SK-N-SH treated with all-trans-retinoic acid at 6 μM for 48 hours (cell line): ENCODE results near the gene LMF2.

ENCODE experiments used
- ATAC-seq: fragments of 200-7000 bp; cut with Tn5 transposase; 3 replicates; pipeline ENCODE4 v1.9.1; 2020; ENCODE audit warnings: mild to moderate bottlenecking, moderate library complexity
- ARNTL ChIP-seq: fragments of 450-650 bp; formaldehyde crosslinking; IDR thresholded peaks from 2 replicates; pipeline ENCODE4 v1.5.0; 2020; ENCODE audit warnings: low read depth, mild to moderate bottlenecking, moderate library complexity, borderline replicate concordance
- BACH2 ChIP-seq: fragments of 250-450 bp; sonication (Bioruptor Pico); IDR thresholded peaks from 2 replicates; pipeline ENCODE4 v1.9.0; 2021; ENCODE audit warnings: mild to moderate bottlenecking, borderline replicate concordance
- CREB5 ChIP-seq: fragments of 250-450 bp; sonication (Bioruptor Pico); IDR thresholded peaks from 2 replicates; pipeline ENCODE4 v1.5.1; 2020; ENCODE audit warnings: low read depth, mild to moderate bottlenecking, moderate library complexity
- CSDC2 ChIP-seq: fragments of 250-450 bp; sonication (Bioruptor Pico); IDR thresholded peaks from 2 replicates; pipeline ENCODE4 v1.5.0; 2020; ENCODE audit warnings: mild to moderate bottlenecking, moderate library complexity
- ESRRG ChIP-seq: fragments of 250-450 bp; sonication (Bioruptor Pico); IDR thresholded peaks from 2 replicates; pipeline ENCODE4 v1.6.1; 2021; ENCODE audit warnings: mild to moderate bottlenecking
- GLIS3 ChIP-seq: fragments of 250-450 bp; sonication (Bioruptor Pico); IDR thresholded peaks from 2 replicates; pipeline ENCODE4 v1.5.0; 2020; ENCODE audit warnings: mild to moderate bottlenecking, moderate library complexity
- ISL1 ChIP-seq: fragments of 250-450 bp; sonication (Bioruptor Pico); IDR thresholded peaks from 2 replicates; pipeline ENCODE4 v2.1.2; 2022; ENCODE audit warnings: mild to moderate bottlenecking, moderate library complexity
- OSR1 ChIP-seq: fragments of 250-450 bp; sonication (Bioruptor Pico); IDR thresholded peaks from 2 replicates; pipeline ENCODE4 v1.8.0; 2022; ENCODE audit warnings: moderate library complexity, mild to moderate bottlenecking, inconsistent platforms
- PATZ1 ChIP-seq: fragments of 250-450 bp; sonication (Bioruptor Pico); IDR thresholded peaks from 2 replicates; pipeline ENCODE4 v1.8.0; 2020; ENCODE audit warnings: mild to moderate bottlenecking, moderate library complexity, borderline replicate concordance
- PPARA ChIP-seq: fragments of 250-450 bp; sonication (Bioruptor Pico); IDR thresholded peaks from 2 replicates; pipeline ENCODE4 v1.5.0; 2020; ENCODE audit warnings: mild to moderate bottlenecking, borderline replicate concordance
- SNAI2 ChIP-seq: fragments of 250-450 bp; sonication (Bioruptor Pico); IDR thresholded peaks from 2 replicates; pipeline ENCODE4 v1.5.0; 2020; ENCODE audit warnings: mild to moderate bottlenecking, moderate library complexity
- TCF4 ChIP-seq: fragments of 250-450 bp; sonication (Bioruptor Pico); IDR thresholded peaks from 2 replicates; pipeline ENCODE4 v1.8.0; 2021; ENCODE audit warnings: mild to moderate bottlenecking, moderate library complexity, borderline replicate concordance
- TOX ChIP-seq: fragments of 250-450 bp; sonication (Bioruptor Pico); IDR thresholded peaks from 2 replicates; pipeline ENCODE4 v1.8.0; 2021; ENCODE audit warnings: mild to moderate bottlenecking, moderate library complexity, borderline replicate concordance
- ZC3H10 ChIP-seq: fragments of 250-450 bp; sonication (Bioruptor Pico); IDR thresholded peaks from 2 replicates; pipeline ENCODE4 v1.5.1; 2021; ENCODE audit warnings: mild to moderate bottlenecking, moderate library complexity
- ZFP3 ChIP-seq: fragments of 250-450 bp; sonication (Bioruptor Pico); IDR thresholded peaks from 2 replicates; pipeline ENCODE4 v1.5.0; 2020; ENCODE audit warnings: mild to moderate bottlenecking, moderate library complexity
- ZFP30 ChIP-seq: fragments of 450-650 bp; formaldehyde crosslinking; IDR thresholded peaks from 2 replicates; pipeline ENCODE4 v1.5.0; 2022; ENCODE audit warnings: mild to moderate bottlenecking, moderate library complexity
- ZNF565 ChIP-seq: fragments of 450-650 bp; formaldehyde crosslinking; conservative IDR thresholded peaks from 2 replicates; pipeline ENCODE4 v1.5.0; 2020; ENCODE audit warnings: low read depth, mild to moderate bottlenecking, moderate library complexity
- TF ChIP-seq, protein P1 (sequence below): fragments of 250-450 bp; sonication (Bioruptor Pico); IDR thresholded peaks from 2 replicates; pipeline ENCODE4 v1.5.1; 2021; ENCODE audit warnings: mild to moderate bottlenecking, moderate library complexity
- TF ChIP-seq, protein P2 (sequence below): fragments of 250-450 bp; sonication (Bioruptor Pico); IDR thresholded peaks from 2 replicates; pipeline ENCODE4 v1.8.0; 2021; ENCODE audit warnings: low read depth, mild to moderate bottlenecking, moderate library complexity, borderline replicate concordance
- TF ChIP-seq, protein P3 (sequence below): fragments of 250-450 bp; sonication (Bioruptor Pico); IDR thresholded peaks from 2 replicates; pipeline ENCODE4 v1.5.0; 2020; ENCODE audit warnings: mild to moderate bottlenecking, moderate library complexity

LMF2 gene

DNA sequence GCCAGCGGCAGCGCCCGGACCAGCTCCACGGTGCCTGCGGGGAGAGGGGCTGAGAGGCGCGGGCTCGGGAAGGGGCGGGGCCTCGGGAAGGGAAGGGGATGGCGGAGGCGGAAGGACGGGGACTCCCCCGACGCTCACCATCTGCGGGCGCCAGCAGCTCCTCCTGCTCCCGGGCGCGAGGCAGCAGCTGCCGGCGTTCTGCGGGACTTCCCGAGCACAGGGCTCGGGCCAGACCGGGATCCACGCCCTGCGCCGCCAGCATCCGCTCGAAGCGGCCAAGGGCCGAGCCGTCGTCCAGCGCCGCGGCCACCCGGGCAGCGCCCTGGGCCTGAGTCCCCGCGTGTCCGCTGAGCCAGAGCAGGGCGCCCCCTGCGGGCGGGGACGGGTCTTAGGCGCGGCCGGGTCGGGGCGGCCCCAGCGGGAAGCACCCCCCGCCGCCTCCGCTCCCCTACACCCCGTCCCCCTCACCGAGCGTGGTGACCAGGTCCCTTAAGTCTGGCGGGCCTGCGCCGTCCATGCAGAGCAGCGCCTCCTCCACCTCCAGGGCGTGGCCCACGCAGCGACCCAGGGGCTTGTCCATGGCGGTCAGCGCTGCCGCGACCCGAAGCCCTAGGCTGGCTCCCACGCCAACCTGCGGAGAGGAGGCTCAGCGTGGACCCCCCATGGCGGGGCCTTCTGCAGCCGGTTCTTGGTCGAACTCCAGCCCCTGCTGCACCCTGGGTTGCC, 18.8 kb upstream of the LMF2 start (continued):
- no peak for TF ChIP-seq PPARA (CRISPR knock-in tag)
- no peak for TF ChIP-seq CSDC2
- TF ChIP-seq, protein P1, sequence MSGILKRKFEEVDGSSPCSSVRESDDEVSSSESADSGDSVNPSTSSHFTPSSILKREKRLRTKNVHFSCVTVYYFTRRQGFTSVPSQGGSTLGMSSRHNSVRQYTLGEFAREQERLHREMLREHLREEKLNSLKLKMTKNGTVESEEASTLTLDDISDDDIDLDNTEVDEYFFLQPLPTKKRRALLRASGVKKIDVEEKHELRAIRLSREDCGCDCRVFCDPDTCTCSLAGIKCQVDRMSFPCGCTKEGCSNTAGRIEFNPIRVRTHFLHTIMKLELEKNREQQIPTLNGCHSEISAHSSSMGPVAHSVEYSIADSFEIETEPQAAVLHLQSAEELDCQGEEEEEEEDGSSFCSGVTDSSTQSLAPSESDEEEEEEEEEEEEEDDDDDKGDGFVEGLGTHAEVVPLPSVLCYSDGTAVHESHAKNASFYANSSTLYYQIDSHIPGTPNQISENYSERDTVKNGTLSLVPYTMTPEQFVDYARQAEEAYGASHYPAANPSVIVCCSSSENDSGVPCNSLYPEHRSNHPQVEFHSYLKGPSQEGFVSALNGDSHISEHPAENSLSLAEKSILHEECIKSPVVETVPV (CRISPR knock-in tag): no peak
- TF ChIP-seq ISL1 (CRISPR knock-in tag): no peak
- TF ChIP-seq ZC3H10: no peak

GRCh38 chr22:50525858-50526107, 18.3 kb upstream of the LMF2 start:
- ATAC-seq: no peak; the same call in 2 of the 3 replicates
- TF ChIP-seq, protein P1 (CRISPR knock-in tag): no peak
- TF ChIP-seq OSR1 (CRISPR knock-in tag): no peak
- TF ChIP-seq TCF4: no peak
- TF ChIP-seq ARNTL (CRISPR knock-in tag): no peak
- TF ChIP-seq CREB5 (CRISPR knock-in tag): no peak
- TF ChIP-seq ISL1 (CRISPR knock-in tag): no peak

- peak; percentile 80 for ATAC-seq
- TF ChIP-seq PATZ1 (no peak; the same call in 1 of the 2 replicates), ARNTL (CRISPR knock-in tag) (no peak), ESRRG (CRISPR knock-in tag) (no peak), BACH2 (CRISPR knock-in tag) (no peak), TOX (CRISPR knock-in tag) (no peak), ZFP3 (CRISPR knock-in tag) (no peak), ZNF565 (CRISPR knock-in tag) (no peak), ISL1 (CRISPR knock-in tag) (no peak), ZC3H10 (no peak), GLIS3 (CRISPR knock-in tag) (no peak), ZFP30 (no peak), OSR1 (CRISPR knock-in tag) (no peak), CREB5 (CRISPR knock-in tag) (no peak), SNAI2 (CRISPR knock-in tag) (no peak)
- TF ChIP-seq, protein P1 (CRISPR knock-in tag): no peak
- TF ChIP-seq, protein P2, sequence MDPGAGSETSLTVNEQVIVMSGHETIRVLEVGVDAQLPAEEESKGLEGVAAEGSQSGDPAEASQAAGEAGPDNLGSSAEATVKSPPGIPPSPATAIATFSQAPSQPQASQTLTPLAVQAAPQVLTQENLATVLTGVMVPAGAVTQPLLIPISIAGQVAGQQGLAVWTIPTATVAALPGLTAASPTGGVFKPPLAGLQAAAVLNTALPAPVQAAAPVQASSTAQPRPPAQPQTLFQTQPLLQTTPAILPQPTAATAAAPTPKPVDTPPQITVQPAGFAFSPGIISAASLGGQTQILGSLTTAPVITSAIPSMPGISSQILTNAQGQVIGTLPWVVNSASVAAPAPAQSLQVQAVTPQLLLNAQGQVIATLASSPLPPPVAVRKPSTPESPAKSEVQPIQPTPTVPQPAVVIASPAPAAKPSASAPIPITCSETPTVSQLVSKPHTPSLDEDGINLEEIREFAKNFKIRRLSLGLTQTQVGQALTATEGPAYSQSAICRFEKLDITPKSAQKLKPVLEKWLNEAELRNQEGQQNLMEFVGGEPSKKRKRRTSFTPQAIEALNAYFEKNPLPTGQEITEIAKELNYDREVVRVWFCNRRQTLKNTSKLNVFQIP: no peak
- TF ChIP-seq, protein P3, sequence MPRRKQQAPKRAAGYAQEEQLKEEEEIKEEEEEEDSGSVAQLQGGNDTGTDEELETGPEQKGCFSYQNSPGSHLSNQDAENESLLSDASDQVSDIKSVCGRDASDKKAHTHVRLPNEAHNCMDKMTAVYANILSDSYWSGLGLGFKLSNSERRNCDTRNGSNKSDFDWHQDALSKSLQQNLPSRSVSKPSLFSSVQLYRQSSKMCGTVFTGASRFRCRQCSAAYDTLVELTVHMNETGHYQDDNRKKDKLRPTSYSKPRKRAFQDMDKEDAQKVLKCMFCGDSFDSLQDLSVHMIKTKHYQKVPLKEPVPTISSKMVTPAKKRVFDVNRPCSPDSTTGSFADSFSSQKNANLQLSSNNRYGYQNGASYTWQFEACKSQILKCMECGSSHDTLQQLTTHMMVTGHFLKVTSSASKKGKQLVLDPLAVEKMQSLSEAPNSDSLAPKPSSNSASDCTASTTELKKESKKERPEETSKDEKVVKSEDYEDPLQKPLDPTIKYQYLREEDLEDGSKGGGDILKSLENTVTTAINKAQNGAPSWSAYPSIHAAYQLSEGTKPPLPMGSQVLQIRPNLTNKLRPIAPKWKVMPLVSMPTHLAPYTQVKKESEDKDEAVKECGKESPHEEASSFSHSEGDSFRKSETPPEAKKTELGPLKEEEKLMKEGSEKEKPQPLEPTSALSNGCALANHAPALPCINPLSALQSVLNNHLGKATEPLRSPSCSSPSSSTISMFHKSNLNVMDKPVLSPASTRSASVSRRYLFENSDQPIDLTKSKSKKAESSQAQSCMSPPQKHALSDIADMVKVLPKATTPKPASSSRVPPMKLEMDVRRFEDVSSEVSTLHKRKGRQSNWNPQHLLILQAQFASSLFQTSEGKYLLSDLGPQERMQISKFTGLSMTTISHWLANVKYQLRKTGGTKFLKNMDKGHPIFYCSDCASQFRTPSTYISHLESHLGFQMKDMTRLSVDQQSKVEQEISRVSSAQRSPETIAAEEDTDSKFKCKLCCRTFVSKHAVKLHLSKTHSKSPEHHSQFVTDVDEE (CRISPR knock-in tag): no peak
Observed at GRCh38 chr22:50525104-50525857, 17.8 kb upstream of the LMF2 start, which contains the start of gene SCO2. TSS of gene SCO2 (minus strand) at chr22:50525598. CDS start at chr22:50524411, 1,187 bp downstream.
